OCI-LY1 (cell line): Measurements from ENCODE around the gene UST.

Source experiments
- H2AFZ ChIP-seq: fragments of 200-600 bp; sonication (generic), shearing (Covaris generic); 2 replicates; pipeline ENCODE4 v1.6.0; 2014; ENCODE audit warnings: antibody characterized with exemption, mild to moderate bottlenecking, low read length
- H3F3A ChIP-seq: fragments of 200-600 bp; sonication (generic), shearing (Covaris generic); 2 replicates; pipeline ENCODE4 v1.6.0; 2014; ENCODE audit warnings: mild to moderate bottlenecking, antibody characterized with exemption, low read length, moderate library complexity; ENCODE audit not compliant: insufficient read depth
- H3K27ac ChIP-seq: fragments of 200-600 bp; sonication (generic); 2 replicates; pipeline ENCODE4 v1.5.1; 2014; ENCODE audit warnings: low read length, mixed run types, mild to moderate bottlenecking, low read depth; ENCODE audit not compliant: poor library complexity, severe bottlenecking
- H3K27me3 ChIP-seq: fragments of 200-600 bp; sonication (generic); 2 replicates; pipeline ENCODE4 v1.6.0; 2014; ENCODE audit warnings: antibody characterized with exemption, mild to moderate bottlenecking, low read length, moderate library complexity; ENCODE audit not compliant: insufficient read depth
- H3K36me3 ChIP-seq: fragments of 200-600 bp; sonication (generic); 2 replicates; pipeline ENCODE4 v1.6.1; 2014; ENCODE audit warnings: mild to moderate bottlenecking, antibody characterized with exemption, low read length, moderate library complexity, mixed read lengths; ENCODE audit not compliant: insufficient read depth
- H3K4me1 ChIP-seq: fragments of 200-600 bp; sonication (generic); 2 replicates; pipeline ENCODE4 v1.5.1; 2014; ENCODE audit warnings: mild to moderate bottlenecking, low read length, moderate library complexity; ENCODE audit not compliant: insufficient read depth, severe bottlenecking
- H3K4me2 ChIP-seq: fragments of 200-600 bp; sonication (generic), shearing (Covaris generic); 2 replicates; pipeline ENCODE4 v1.6.1; 2014; ENCODE audit warnings: low read length
- H3K4me3 ChIP-seq: fragments of 200-600 bp; sonication (generic); 2 replicates; pipeline ENCODE4 v1.5.1; 2014; ENCODE audit warnings: low read length, low read depth, mild to moderate bottlenecking, mixed read lengths; ENCODE audit not compliant: poor library complexity, severe bottlenecking
- H3K79me2 ChIP-seq: fragments of 200-600 bp; shearing (Covaris generic); 2 replicates; pipeline ENCODE4 v1.6.1; 2016; ENCODE audit warnings: mixed run types, low read length, mixed read lengths; ENCODE audit not compliant: insufficient read depth
- H3K9ac ChIP-seq: fragments of 200-600 bp; sonication (generic), shearing (Covaris generic); 2 replicates; pipeline ENCODE4 v1.6.1; 2014; ENCODE audit warnings: mild to moderate bottlenecking, low read length, mixed read lengths
- H3K9me2 ChIP-seq: fragments of 200-600 bp; sonication (generic), shearing (Covaris generic); 2 replicates; pipeline ENCODE4 v1.6.1; 2014; ENCODE audit warnings: low read depth, mild to moderate bottlenecking, low read length, mixed read lengths
- H3K9me3 ChIP-seq: fragments of 200-600 bp; shearing (Covaris generic); 2 replicates; pipeline ENCODE4 v1.6.1; 2014; ENCODE audit warnings: low read length, mixed read lengths
- H4K20me1 ChIP-seq: fragments of 200-600 bp; sonication (generic), shearing (Covaris generic); 2 replicates; pipeline ENCODE4 v1.6.0; 2016; ENCODE audit warnings: mild to moderate bottlenecking, low read length; ENCODE audit not compliant: insufficient read depth
- EZH2 ChIP-seq: fragments of 200-600 bp; sonication (generic), shearing (Covaris generic); IDR thresholded peaks from 2 replicates; pipeline ENCODE4 v1.8.0; 2017; ENCODE audit warnings: borderline replicate concordance, mixed run types, mild to moderate bottlenecking, antibody characterized with exemption, low read length, moderate library complexity, mixed read lengths
- TF ChIP-seq, protein P1 (sequence below): fragments of 200-600 bp; sonication (generic), shearing (Covaris generic); IDR thresholded peaks from 2 replicates; pipeline ENCODE4 v1.5.1; 2017; ENCODE audit warnings: mild to moderate bottlenecking, antibody characterized with exemption, low read length, moderate library complexity, mixed read lengths

Gene UST

DNA sequence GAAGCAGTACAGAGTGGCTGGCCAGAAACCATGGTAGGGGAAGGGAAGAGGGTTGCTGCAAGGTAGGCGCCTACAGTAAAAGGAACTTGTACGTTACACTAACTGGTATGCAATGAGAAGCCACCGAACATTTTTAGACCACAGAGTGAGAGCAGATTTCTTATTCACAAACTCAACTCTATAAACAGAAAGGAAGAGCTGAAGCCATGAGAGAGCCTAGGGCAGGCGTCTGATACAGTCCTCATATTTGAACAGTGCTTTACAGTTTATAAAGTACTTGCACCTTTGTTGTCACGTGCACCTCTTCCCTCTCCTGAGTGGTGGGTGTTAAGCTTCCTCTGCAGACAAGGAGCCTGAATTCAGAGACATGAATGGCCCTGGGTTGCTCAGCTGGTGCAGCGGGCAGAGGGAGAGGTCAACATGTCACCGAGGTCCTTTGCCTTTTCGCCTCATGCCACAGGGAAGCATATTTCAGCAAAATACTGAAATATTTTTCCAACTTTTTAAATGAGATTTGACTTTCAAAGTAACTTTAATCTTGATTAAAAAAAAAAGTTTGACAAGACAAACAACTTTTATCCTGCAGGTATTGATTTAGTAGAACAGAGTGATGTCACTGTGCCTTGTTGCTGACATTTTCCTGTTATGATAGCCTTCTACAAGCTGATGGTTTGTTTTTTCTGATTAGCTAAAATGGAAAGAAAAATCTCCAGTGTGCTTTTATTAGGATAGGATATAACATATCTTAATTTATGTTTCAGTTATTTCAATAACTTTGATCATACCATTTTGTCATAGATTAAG, 23.8 kb downstream of the UST start:
- Histone ChIP-seq H3K79me2 (no peaks in the 10 kb centered on the region), H3K36me3 (no peaks in the 10 kb centered on the region), H3F3A (no peaks in the 10 kb centered on the region), H3K27me3 (no peaks in the 10 kb centered on the region; the same call in 1 of the 2 replicates), H3K9me2 (no peaks in the 10 kb centered on the region), H3K4me3 (no peak overlapping the region), H3K4me1 (no peaks in the 10 kb centered on the region), H2AFZ (no peak overlapping the region), H3K9ac (no peak overlapping the region), H3K9me3 (no peaks in the 10 kb centered on the region), H3K27ac (no peak overlapping the region), H3K4me2 (no peak overlapping the region), H4K20me1 (no peaks in the 10 kb centered on the region)
- TF ChIP-seq, protein P1, sequence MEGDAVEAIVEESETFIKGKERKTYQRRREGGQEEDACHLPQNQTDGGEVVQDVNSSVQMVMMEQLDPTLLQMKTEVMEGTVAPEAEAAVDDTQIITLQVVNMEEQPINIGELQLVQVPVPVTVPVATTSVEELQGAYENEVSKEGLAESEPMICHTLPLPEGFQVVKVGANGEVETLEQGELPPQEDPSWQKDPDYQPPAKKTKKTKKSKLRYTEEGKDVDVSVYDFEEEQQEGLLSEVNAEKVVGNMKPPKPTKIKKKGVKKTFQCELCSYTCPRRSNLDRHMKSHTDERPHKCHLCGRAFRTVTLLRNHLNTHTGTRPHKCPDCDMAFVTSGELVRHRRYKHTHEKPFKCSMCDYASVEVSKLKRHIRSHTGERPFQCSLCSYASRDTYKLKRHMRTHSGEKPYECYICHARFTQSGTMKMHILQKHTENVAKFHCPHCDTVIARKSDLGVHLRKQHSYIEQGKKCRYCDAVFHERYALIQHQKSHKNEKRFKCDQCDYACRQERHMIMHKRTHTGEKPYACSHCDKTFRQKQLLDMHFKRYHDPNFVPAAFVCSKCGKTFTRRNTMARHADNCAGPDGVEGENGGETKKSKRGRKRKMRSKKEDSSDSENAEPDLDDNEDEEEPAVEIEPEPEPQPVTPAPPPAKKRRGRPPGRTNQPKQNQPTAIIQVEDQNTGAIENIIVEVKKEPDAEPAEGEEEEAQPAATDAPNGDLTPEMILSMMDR = no peak
- no peak for TF ChIP-seq EZH2

DNA sequence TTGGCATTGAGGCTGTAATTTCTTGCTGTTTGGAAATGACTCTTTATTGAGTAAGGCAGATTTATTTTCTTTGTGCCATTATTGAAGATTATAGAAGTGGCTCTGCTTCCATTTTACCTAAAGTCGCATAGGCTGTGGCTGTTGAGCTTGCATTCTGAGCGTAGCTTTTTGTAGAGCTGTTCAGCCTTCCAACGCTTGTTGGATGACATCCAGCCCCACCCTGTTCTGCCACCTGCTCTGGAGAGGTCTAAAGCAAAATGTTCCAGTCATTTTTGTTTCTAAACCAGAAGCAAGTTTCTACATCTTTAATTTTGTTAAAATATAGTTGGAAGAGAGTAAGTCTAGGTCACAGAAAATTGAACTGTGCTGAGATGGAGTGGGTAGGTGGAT, 24.4 kb downstream of the UST start:
- no peaks in the 10 kb centered on the region for H4K20me1 ChIP-seq
- H3K36me3 ChIP-seq = no peaks in the 10 kb centered on the region
- H3K9me3 ChIP-seq = no peaks in the 10 kb centered on the region
- no peak overlapping the region for H3K27ac ChIP-seq
- no peaks in the 10 kb centered on the region for H3F3A ChIP-seq
- H3K4me3 ChIP-seq = no peak overlapping the region
- TF ChIP-seq EZH2 = no peak
- TF ChIP-seq, protein P1 = no peak
- H3K27me3 ChIP-seq = no peaks in the 10 kb centered on the region; the same call in 1 of the 2 replicates
- H3K9ac ChIP-seq = no peak overlapping the region
- H2AFZ ChIP-seq = no peak overlapping the region
- no peaks in the 10 kb centered on the region for H3K4me1 ChIP-seq
- H3K4me2 ChIP-seq = no peak overlapping the region
- no peaks in the 10 kb centered on the region for H3K9me2 ChIP-seq
- no peaks in the 10 kb centered on the region for H3K79me2 ChIP-seq

DNA sequence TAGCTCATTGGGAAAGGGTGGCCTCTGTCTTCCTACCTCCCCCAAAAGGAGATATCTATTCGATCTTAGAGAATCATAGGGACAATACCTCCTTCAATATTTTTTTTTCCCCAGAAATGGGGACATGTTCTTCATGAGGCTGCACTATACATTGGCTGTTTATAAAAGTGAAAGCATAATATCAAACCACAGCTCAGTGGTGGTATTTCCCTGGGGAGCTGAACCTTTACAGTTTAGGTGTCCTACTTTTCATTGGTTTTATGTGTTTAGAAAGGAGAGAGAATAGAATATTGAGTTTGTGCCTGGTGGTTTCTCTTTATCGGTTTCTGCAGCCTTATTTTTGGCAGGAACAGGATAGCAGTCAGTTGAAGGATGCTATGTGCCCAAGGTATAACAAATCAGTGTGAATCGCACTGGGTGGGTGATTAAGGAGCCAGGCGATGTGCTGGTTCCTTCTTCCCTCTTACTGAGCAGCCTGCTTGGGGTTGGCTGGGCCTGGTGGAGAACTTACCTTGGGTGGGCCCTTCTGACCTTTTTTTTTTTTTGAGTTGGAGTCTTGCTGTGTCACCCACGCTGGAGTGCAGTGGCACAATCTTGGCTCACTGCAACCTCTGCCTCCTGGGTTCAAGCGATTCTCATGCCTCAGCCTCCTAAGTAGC, 25.2 kb downstream of the UST start:
- no peaks in the 10 kb centered on the region for H3F3A ChIP-seq
- H4K20me1 ChIP-seq = no peaks in the 10 kb centered on the region
- H3K36me3 ChIP-seq = no peaks in the 10 kb centered on the region
- no peak overlapping the region for H3K27ac ChIP-seq
- no peaks in the 10 kb centered on the region for H3K4me1 ChIP-seq
- no peak overlapping the region for H3K4me2 ChIP-seq
- no peaks in the 10 kb centered on the region for H3K79me2 ChIP-seq
- H3K9me3 ChIP-seq = no peaks in the 10 kb centered on the region
- no peak overlapping the region for H3K4me3 ChIP-seq
- TF ChIP-seq, protein P1 = no peak
- TF ChIP-seq EZH2 = no peak
- H3K9ac ChIP-seq = no peak overlapping the region
- no peak overlapping the region for H2AFZ ChIP-seq
- H3K9me2 ChIP-seq = no peaks in the 10 kb centered on the region
- H3K27me3 ChIP-seq = no peaks in the 10 kb centered on the region; the same call in 1 of the 2 replicates
